IMR-90 (cell line): ENCODE measurements around the gene ENO4. TPM values are rescaled to one million over a fixed set of nuclear protein-coding genes. Genes with fewer than 3 reads are reported as not detected.
A peak's percentile ranks its signal among the peaks of the same experiment; 100 is the strongest.

Experiments
- ATAC-seq: fragments of 200-7000 bp; cut with Tn5 transposase; 2 replicates; pipeline ENCODE4 v1.9.1; 2020; ENCODE audit warnings: low read depth, mild to moderate bottlenecking, moderate library complexity
- BruUV-seq: library from RNA; stranded (reverse); fragments of 400-500 nt; replicated peaks from 2 replicates; lab custom pipeline; 2021; lab: Mats Ljungman, UMichigan
- CTCF ChIA-PET: fragments of 300-600 bp; formaldehyde crosslinking; extraction: SDS; loops from one replicate; lab custom pipeline; 2021; ENCODE audit warnings: antibody characterized with exemption; lab: Yijun Ruan, JAX
- POLR2A ChIA-PET: fragments of 300-600 bp; sonication (Branson Sonifier 250); formaldehyde crosslinking; loops from one replicate; lab custom pipeline; 2022; ENCODE audit warnings: antibody characterized with exemption; ENCODE audit not compliant: unreplicated experiment; lab: Charles Lee
- DNase-seq: peaks from one replicate; pipeline ENCODE4 v3.0.0; 2013
- H2AFZ ChIP-seq: replicated peaks from 2 replicates; pipeline ENCODE3; 2013; ENCODE audit warnings: low read length, mild to moderate bottlenecking; ENCODE audit not compliant: poor library complexity
- H2AK5ac ChIP-seq: 2 replicates; pipeline ENCODE4 v1.6.1; 2013; ENCODE audit warnings: low read depth, low read length, inconsistent platforms
- H2AK9ac ChIP-seq: replicated peaks from 2 replicates; pipeline ENCODE3; 2013; ENCODE audit warnings: mild to moderate bottlenecking, low read depth, low read length, moderate library complexity; ENCODE audit not compliant: poor library complexity
- H2BK120ac ChIP-seq: 2 replicates; pipeline ENCODE4 v1.6.1; 2013; ENCODE audit warnings: low read depth, low read length, inconsistent platforms
- H2BK15ac ChIP-seq: 3 replicates; pipeline ENCODE4 v1.6.1; 2013; ENCODE audit warnings: low read depth, low read length, inconsistent platforms
- H2BK20ac ChIP-seq: 2 replicates; pipeline ENCODE4 v1.6.1; 2013; ENCODE audit warnings: low read depth, mild to moderate bottlenecking, inconsistent platforms, low read length, moderate library complexity
- H2BK5ac ChIP-seq: 2 replicates; pipeline ENCODE4 v1.6.1; 2013; ENCODE audit warnings: mild to moderate bottlenecking, low read depth, low read length, inconsistent platforms; ENCODE audit not compliant: poor library complexity, severe bottlenecking
- H3K14ac ChIP-seq: replicated peaks from 2 replicates; pipeline ENCODE4 v1.6.1; 2013; ENCODE audit warnings: low read depth, low read length, inconsistent platforms
- H3K18ac ChIP-seq: 2 replicates; pipeline ENCODE4 v1.6.1; 2013; ENCODE audit warnings: low read depth, low read length, control low read depth
- H3K23ac ChIP-seq: 2 replicates; pipeline ENCODE4 v1.6.1; 2013; ENCODE audit warnings: low read depth, low read length, inconsistent platforms
- H3K27ac ChIP-seq: 2 replicates; pipeline ENCODE4 v1.5.1; 2013; ENCODE audit warnings: mild to moderate bottlenecking, control low read depth, low read length; ENCODE audit not compliant: insufficient read depth
- H3K27me3 ChIP-seq: 2 replicates; pipeline ENCODE4 v1.6.1; 2013; ENCODE audit warnings: low read length; ENCODE audit not compliant: control insufficient read depth, insufficient read depth
- H3K36me3 ChIP-seq: 2 replicates; pipeline ENCODE4 v1.6.1; 2013; ENCODE audit warnings: low read length, mixed read lengths; ENCODE audit not compliant: control insufficient read depth, insufficient read depth
- H3K4ac ChIP-seq: 2 replicates; pipeline ENCODE4 v1.6.1; 2013; ENCODE audit warnings: low read depth, low read length, inconsistent platforms
- H3K4me1 ChIP-seq: 2 replicates; pipeline ENCODE4 v1.6.1; 2013; ENCODE audit warnings: low read length, mixed read lengths; ENCODE audit not compliant: control insufficient read depth, insufficient read depth
- H3K4me2 ChIP-seq: 2 replicates; pipeline ENCODE4 v1.6.1; 2013; ENCODE audit warnings: low read depth, mild to moderate bottlenecking, control low read depth, low read length, moderate library complexity
- H3K4me3 ChIP-seq: 2 replicates; pipeline ENCODE4 v1.5.1; 2013; ENCODE audit warnings: low read depth, mild to moderate bottlenecking, control low read depth, low read length, moderate library complexity; ENCODE audit not compliant: insufficient read depth
- H3K56ac ChIP-seq: 2 replicates; pipeline ENCODE4 v1.6.1; 2013; ENCODE audit warnings: low read length, inconsistent platforms; ENCODE audit not compliant: insufficient read depth; ENCODE audit errors: extremely low read depth
- H3K79me1 ChIP-seq, 2 experiments: 2 replicates each; pipeline ENCODE4 v1.6.1; 2013; ENCODE audit warnings: low read length in 2 of 2, inconsistent platforms in 1 of 2, low read depth in 1 of 2
- H3K9ac ChIP-seq: 2 replicates; pipeline ENCODE4 v1.6.1; 2013; ENCODE audit warnings: low read depth, low read length, control low read depth
- H3K9me1 ChIP-seq: 2 replicates; pipeline ENCODE4 v1.6.1; 2013; ENCODE audit warnings: low read length, inconsistent platforms; ENCODE audit not compliant: insufficient read depth
- H3K9me3 ChIP-seq: 2 replicates; pipeline ENCODE4 v1.6.1; 2013; ENCODE audit warnings: low read length; ENCODE audit not compliant: control insufficient read depth, insufficient read depth
- H4K20me1 ChIP-seq: 2 replicates; pipeline ENCODE4 v1.6.1; 2013; ENCODE audit warnings: low read length, inconsistent platforms; ENCODE audit not compliant: insufficient read depth
- H4K5ac ChIP-seq: 2 replicates; pipeline ENCODE4 v1.6.1; 2013; ENCODE audit warnings: mild to moderate bottlenecking, low read depth, low read length, control low read depth
- H4K8ac ChIP-seq, 2 experiments: 2 replicates each; pipeline ENCODE4 v1.6.1; 2013; ENCODE audit warnings: low read depth in 2 of 2, low read length in 2 of 2, control low read depth in 1 of 2, inconsistent platforms in 1 of 2
- H4K91ac ChIP-seq: 2 replicates; pipeline ENCODE4 v1.6.1; 2013; ENCODE audit warnings: low read depth, low read length, inconsistent platforms; ENCODE audit not compliant: insufficient read depth
- CEBPB ChIP-seq: IDR thresholded peaks from 2 replicates; pipeline ENCODE4 v1.6.1; 2012; ENCODE audit warnings: low read depth, low read length, improper control_type of control experiment
- CTCF ChIP-seq: conservative IDR thresholded peaks from 2 replicates; pipeline ENCODE4 v1.5.1; 2012; ENCODE audit warnings: mild to moderate bottlenecking, low read depth, low read length, improper control_type of control experiment
- MXI1 ChIP-seq: IDR thresholded peaks from 2 replicates; pipeline ENCODE4 v1.6.1; 2012; ENCODE audit warnings: low read depth, mild to moderate bottlenecking, low read length, moderate library complexity, borderline replicate concordance
- WGBS, 2 experiments: methylation state at CpG; one replicate each; pipeline versions ENCODE4 v1.1.5 to v1.1.7; 2013; ENCODE audit warnings: missing lambda C conversion rate in 2 of 2; ENCODE audit not compliant: insufficient read length in 1 of 2; ENCODE audit errors: extremely low coverage in 2 of 2; 5-methylcytosine and 5-hydroxymethylcytosine counted together
- dilution Hi-C: fragments of 300-500 bp; cut with HindIII; formaldehyde crosslinking; loops from one replicate; pipeline ENCODE4 v1.14.3; 2018; ENCODE audit warnings: low sequenced_read_pairs; ENCODE audit not compliant: unreplicated experiment
- in situ Hi-C: fragments of 300-500 bp; cut with MboI; formaldehyde crosslinking; loops from 3 replicates; pipeline ENCODE4 v1.14.3; 2019; ENCODE audit warnings: low sequenced_read_pairs, inconsistent platforms, mixed read lengths
- intact Hi-C: fragments of 100-400 bp; cut with micrococcal nuclease; formaldehyde crosslinking; loops from 2 replicates; pipeline ENCODE4 v1.10.0; 2022
- polyA plus RNA-seq, 3 experiments: library from polyadenylated mRNA; depleted of rRNA; stranded (reverse); fragments of >200 nt; gene quantifications; 2 replicates each; pipeline ENCODE4 v1.2.3, GENCODE V29; 2012; ENCODE audit warnings: low replicate concordance in 1 of 3
- total RNA-seq: library from RNA; depleted of rRNA; stranded (reverse); fragments of >200 nt; gene quantifications from 2 replicates; pipeline ENCODE4 v1.2.3, GENCODE V29; 2012

The ENO4 gene
- total and polyA plus RNA-seq, 2 of the 4 experiments (the other 2 are of a cell fraction), result under 0.01 to 0.05 TPM

DNA sequence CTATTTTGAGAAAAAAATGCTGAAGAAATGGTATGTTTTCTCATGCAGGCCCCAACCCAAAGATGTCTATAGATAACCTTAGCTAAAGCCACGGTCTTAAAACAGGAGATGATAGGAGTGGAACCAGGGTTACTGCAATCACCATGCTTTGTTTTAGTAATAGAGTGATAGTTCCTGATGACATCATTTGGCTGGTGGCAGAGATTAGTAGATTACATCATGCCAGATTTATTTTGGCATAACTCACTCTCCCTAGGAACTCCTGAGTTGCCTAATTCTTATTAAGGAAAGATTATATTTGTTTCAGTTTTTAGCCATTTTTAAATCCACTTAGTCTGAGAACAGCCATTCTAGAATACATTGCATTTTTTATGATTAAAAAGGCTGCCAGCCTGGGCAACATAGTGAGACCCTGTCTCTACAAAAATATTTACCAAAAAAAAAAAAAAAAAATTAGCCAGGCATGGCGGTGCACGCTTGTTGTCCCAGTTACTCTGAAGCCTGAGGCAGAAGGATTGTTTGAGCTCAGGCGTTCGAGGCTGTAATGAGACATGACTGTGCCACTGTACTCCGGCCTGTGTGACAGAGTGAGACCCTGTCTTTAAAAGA, 17.8 kb downstream of the ENO4 start:
- H3K9me3 ChIP-seq, result no peaks in the 10 kb centered on the region
- H3K4me3 ChIP-seq, result no peak overlapping the region
- ChIA-PET POLR2A (no interaction called here), CTCF (no interaction called here)
- H2BK20ac ChIP-seq, result no peak overlapping the region
- H3K18ac ChIP-seq, result no peak overlapping the region
- no peak overlapping the region for H3K9ac ChIP-seq
- H3K9me1 ChIP-seq, result no peaks in the 10 kb centered on the region
- no peak overlapping the region for H2BK15ac ChIP-seq
- no CpG with 5 or more reads among the region's 6 CpGs for WGBS, 2 experiments
- H3K56ac ChIP-seq, result no peak overlapping the region
- no peak overlapping the region for H4K91ac ChIP-seq
- no peaks in the 10 kb centered on the region for H4K20me1 ChIP-seq
- BruUV-seq, result no TSS peak
- no peak overlapping the region for H3K27ac ChIP-seq
- H2AK5ac ChIP-seq, result no peak overlapping the region
- DNase-seq (peak; percentile 47), ATAC-seq (no peak)
- H3K79me1 ChIP-seq, result no peaks in the 10 kb centered on the region
- dilution Hi-C loops (no loop called here), intact Hi-C loops (no loop called here), in situ Hi-C loops (no loop called here)
- H2BK120ac ChIP-seq, result no peak overlapping the region
- H3K23ac ChIP-seq, result no peak overlapping the region
- no peak overlapping the region for H4K5ac ChIP-seq
- no peak overlapping the region for H3K4me2 ChIP-seq
- H2AK9ac ChIP-seq, result no peak overlapping the region
- no peaks in the 10 kb centered on the region for H3K4me1 ChIP-seq
- H3K36me3 ChIP-seq, result no peaks in the 10 kb centered on the region
- TF ChIP-seq CEBPB (peak; percentile 42; the same call in 1 of the 2 replicates), CTCF (no peak), MXI1 (no peak)
- H3K14ac ChIP-seq, result no peak overlapping the region
- no peak overlapping the region for H3K4ac ChIP-seq
- no peak overlapping the region for H2BK5ac ChIP-seq
- no peak overlapping the region for H2AFZ ChIP-seq
- no peak overlapping the region for H4K8ac ChIP-seq
- peaks cover 5% of the 10 kb centered on the region for H3K27me3 ChIP-seq
